GM19025 (cell line): ENCODE results near the gene ADAMTSL1.

Source experiments
- ATAC-seq: cut with Tn5 transposase; IDR thresholded peaks from one replicate; pipeline ENCODE4 v1.9.1; 2021; ENCODE audit warnings: mild to moderate bottlenecking, low read depth, moderate library complexity; ENCODE audit not compliant: unreplicated experiment

The ADAMTSL1 gene

GRCh38 chr9:18791074-18791473, 317.1 kb downstream of the ADAMTSL1 start:
- ATAC-seq: no peak

DNA sequence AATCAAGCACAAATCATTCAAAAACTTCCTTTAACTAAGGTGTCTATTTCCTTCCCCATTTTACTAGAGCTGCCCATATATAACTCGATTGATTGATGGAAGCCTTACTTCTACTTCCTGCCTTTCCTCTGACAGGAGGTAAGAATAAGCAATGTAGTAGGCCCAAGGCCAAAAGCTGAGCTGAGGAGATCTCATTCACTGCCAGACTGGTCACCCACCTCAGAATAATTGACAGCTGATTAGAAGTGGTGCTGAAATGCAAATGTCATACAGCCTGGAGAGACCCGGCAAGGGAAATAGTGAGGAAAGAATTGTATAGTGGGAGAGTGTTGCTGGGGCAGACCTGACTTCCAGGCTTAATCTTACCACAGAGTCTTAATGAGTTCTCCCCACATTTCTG, 319.2 kb downstream of the ADAMTSL1 start:
- no peak for ATAC-seq

DNA sequence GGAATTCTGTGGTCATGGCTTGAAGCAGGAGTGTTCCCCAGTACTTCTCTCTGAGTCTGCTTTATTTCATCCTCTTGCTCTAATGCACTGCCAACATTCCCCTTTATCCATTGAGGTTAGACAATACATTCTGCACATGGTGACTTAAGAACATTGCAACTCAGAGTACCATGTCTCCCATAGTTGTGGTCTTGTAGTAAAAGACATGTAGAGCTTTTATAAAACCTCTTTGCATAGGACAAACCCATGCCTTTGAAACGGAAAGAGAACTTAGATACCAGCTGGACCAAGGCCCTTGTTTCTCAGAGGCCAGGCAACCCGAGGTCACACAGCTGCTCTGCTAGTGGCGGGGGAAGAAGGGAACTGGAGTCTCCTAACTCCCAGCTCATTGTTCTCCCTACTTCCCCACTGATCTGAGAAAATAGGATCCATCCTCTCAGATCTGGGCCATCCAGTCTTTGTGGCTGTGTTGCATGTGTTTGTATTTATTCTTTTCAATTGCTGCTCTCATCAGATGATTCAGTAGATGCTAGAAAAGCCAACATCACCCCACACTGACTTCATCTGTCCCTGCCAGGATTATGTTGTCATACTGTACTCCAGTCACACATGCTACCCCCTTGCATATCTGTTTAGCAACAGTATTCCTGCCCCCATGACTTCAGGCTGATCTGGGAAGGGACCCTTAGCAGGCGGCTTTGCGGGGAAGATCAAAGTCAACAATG, 322.2 kb downstream of the ADAMTSL1 start:
- no peak for ATAC-seq

DNA sequence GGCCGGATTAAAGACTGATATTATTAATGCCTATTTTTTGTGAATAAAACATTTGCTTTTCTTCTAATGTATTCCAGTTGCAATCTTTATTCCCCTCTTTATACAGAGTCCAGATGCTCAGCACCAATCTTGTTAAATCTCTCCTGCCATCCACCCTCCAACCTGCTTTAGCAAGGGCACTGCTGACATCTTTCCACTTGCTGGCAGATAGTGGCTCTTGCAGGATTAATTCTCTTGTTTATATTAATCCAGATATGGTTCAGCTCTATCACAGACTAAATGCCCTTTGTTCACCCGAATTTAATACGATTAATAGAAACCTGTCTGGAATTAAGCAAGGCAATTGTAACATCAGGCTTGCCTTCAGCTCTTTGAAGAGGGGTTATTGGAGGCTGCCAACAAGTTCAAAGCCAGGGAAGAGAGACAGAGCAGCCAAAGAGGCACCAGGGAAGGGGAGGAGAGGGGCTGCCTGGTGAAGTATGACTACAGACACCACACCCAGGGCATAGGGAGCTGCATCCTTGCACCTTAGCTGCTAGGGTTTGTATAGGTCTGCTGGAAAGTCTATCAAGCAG, 322.8 kb downstream of the ADAMTSL1 start:
- no peak for ATAC-seq

- ATAC-seq: no peak
Measured at GRCh38 chr9:18798106-18798505, 324.2 kb downstream of the ADAMTSL1 start.

- ATAC-seq: no peak
Measured at GRCh38 chr9:18798508-18799290, 324.7 kb downstream of the ADAMTSL1 start.

DNA sequence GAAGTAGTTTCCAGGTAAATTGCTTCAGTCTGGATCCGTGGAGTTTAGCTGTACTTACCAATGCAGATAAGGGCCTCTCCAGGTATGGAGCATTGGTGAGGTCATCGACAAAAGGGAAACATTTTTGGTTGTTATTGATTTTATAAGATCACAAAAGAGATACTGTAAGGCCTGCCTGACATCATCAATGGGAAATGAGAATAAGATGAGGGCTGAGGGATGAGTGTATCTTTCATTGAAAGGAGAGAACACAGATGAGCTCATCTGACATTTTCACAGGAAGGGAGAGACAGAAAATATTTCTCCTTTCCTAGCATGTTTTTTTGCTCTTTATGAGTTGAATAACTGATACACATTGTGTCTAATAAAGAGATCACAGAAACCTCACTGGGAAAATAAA, 325.5 kb downstream of the ADAMTSL1 start:
- no peak for ATAC-seq

DNA sequence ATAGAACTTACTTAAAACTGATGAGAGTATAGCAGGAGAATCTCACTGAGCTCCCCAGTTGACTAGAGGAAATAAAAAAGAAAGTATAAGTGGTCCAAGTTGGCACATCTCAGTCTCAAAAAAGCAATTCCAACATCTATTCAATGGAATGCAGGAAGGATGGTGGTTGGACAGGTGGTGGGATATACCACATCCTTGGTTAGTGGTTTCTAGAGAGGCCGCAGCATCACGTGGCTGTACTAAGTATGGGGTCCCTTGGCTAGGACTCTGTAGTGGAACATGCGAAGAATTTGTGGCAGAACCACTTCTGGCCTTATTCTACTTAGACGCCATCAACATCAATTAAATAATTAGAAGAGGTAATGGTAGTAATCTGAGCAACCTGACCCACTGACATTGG, 326.6 kb downstream of the ADAMTSL1 start:
- no peak for ATAC-seq

GRCh38 chr9:18805386-18805785, 331.4 kb downstream of the ADAMTSL1 start:
- ATAC-seq: no peak

GRCh38 chr9:18806232-18807080, 332.5 kb downstream of the ADAMTSL1 start:
- no peak for ATAC-seq

- no peak for ATAC-seq
Measured at GRCh38 chr9:18810581-18810980, 336.6 kb downstream of the ADAMTSL1 start.

GRCh38 chr9:18811171-18811570, 337.2 kb downstream of the ADAMTSL1 start:
- ATAC-seq: no peak

DNA sequence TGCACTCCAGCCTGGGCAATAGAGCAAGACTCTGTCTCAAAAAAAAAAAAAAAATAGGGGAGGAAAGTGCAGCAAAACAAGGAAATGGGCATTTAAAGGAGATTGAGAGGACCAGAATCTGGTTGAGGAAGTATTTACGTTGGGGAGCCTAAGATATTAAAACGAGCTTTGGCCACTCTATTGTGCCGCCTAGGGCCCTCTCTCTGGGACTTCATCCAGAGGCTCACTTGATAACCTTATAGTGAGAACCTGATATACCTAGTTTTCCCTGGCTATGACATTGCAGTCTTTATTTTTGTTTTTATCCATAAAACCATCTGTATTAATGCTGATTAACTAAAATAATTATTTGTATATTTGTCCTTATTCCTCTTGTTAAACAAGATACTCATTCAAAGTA, 345.5 kb downstream of the ADAMTSL1 start:
- no peak for ATAC-seq

- no peak for ATAC-seq
Measured at GRCh38 chr9:18820566-18821095, 346.7 kb downstream of the ADAMTSL1 start.

DNA sequence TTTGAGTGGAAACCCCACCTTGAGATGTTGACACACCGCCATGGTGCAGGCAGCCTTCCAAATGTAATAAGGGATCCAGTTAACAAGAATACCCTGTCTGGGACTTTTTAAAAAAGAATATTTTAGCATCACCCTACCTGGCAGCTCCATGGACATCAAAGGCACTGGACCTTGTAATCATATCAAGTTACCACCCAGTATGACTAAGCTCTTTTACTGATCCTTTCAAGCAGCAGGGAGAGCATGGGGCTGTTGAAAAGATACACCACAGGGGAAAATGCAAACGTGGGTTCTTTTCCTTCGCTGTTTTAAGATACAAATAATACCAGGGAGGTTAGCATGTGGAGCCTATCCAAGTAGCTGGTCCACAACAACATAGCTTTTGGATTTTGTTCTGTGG, 347.8 kb downstream of the ADAMTSL1 start:
- no peak for ATAC-seq

DNA sequence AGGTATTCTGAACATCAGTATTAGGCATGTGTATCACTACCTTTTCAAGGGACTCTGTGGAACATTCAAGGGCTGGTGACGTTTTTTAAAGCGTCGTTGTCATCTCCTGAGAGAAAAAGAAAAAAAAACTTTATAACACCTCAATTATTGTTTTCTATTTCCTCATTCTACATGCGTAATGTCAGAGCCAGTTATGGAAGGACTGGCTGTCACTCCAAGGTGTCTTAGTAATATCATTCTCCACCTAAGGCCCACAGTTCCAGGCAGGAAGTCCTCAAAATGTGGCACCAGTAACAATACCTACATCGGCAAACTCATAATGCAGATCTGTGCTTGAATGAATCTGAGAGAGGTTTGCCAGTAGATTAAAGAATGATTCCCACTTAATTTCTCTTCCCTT, 348.9 kb downstream of the ADAMTSL1 start:
- no peak for ATAC-seq

- ATAC-seq: no peak
Measured at GRCh38 chr9:18824095-18824666, 350.2 kb downstream of the ADAMTSL1 start.

DNA sequence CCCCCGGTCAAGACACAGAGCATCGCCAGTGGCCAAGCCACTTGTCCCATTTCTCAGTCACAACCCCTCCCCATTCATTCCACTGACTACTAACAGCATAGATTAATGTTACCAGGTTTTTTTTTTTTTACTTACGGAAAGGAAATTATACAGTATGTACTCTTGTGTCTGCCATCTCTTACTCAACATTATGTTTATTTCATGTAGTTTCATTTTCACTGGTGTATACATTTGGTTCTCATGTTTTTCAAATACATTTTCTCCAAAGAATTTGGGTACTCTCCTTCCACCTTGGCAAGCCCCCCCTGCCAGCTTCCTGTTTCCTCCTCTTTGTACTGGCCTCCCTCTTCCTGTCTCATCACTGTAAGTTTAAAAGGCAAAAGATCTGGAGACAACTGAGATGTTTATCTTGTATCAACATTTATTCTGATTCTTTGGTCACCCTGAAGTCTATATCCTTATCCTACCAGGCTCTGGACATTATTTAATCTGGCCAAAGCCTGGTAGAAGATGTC, 351.8 kb downstream of the ADAMTSL1 start:
- ATAC-seq: no peak

- ATAC-seq: no peak
Measured at GRCh38 chr9:18826248-18826647, 352.3 kb downstream of the ADAMTSL1 start.

- no peak for ATAC-seq
Measured at GRCh38 chr9:18829066-18829465, 355.1 kb downstream of the ADAMTSL1 start.
